KBM-7 (cell line): Measurements from ENCODE around the gene PRX.
"Not testable (repeated sequence)": the region's sequence is repeated elsewhere in the genome, so short reads cannot be mapped to it uniquely, and the experiment has no call there.

ENCODE experiments used
- DNase-seq: peaks from one replicate; pipeline ENCODE4 v3.0.0-alpha.2; 2015
- in situ Hi-C: fragments of 300-500 bp; cut with MboI; formaldehyde crosslinking; loops from 2 replicates; pipeline ENCODE4 v1.14.3; 2020; ENCODE audit warnings: low sequenced_read_pairs, low pct_unique_long_range_greater_than_20kb, mixed read lengths

PRX gene

DNA sequence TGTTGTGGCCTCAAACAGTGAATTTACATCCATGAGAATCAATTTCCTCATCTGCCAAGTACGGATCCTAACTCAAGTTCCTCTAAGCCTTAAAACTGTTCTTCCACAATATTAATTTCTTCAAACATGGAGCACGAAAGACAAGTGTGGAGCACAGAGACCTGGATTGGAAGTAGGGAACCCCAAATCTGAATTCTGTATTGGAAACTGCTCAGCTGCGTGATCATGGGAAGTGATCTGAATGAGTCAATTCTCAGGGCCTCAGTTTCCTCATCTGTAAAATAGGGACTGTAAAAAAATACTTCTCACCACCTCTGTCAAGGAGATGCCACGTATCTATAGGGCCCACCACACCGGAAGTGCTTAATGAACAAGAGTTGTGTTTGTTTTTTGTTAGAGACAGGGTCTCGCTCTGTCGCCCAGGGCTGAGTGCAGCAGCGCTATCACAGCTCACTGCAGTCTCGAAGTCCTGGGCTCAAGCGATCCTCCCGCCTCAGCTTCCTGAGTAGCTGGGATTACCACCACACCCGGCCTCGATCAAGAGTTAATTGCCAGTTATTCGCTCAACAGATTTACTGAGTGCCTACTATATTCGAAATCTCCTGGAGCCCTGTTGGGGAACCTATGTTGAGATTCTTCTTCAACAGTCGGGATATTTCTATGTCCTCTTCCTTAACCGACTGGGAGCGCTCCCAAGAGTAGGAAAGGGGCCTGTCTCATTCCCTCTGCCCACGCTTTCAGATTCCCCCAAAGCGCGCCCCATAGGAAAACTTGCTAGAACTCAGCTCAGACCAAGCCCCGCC, 29.4 kb upstream of the PRX start:
- no peak for DNase-seq
- in situ Hi-C loops: no loop called here

DNA sequence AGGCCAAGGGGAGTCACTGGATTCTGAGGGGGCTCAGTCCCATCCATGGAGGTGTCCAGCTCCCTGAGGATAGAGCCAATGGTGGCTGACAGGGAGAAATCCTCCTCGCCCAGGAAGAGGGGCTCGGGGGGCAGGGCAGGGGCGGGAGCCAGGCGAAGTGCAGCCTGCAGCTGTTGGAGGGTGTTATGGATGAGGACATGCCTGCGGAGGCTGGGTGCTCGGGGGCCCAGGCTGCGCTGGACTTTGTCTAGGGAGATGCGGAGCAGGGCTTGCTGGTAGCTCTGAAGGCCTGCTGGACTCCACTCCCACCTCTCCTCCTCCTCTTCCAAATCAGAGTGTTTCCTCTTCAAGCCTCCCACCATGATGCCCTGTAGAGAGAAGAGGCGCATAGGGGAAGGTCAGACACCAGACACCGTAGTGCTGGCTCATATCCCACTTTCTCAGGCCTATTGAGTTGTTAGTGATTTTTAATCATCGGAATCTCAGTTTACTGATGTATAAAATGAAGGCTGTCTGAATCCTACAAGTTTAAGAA, 28.6 kb upstream of the PRX start:
- DNase-seq: no peak
- in situ Hi-C loops: no loop called here

DNA sequence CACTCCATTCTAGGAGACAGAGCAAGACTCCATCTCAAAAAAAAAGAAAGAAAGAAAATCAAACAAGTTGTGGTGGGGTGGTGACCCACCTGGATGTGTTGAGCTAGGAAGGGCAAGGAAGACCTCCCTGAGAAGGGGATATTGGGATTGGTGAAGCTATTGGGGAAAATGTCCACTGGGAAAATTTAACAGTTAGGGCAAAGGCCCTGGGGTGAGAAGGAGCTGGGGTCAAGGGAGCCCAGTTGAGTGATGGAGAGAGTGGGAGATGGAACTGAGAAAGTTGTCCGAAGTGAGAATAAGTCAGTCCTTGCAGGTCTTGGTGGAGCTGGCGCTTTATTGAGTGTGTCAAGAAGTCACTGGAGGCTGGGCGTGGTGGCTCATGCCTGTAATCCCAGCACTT, 25.1 kb upstream of the PRX start:
- DNase-seq: no peak
- in situ Hi-C loops: no loop called here

DNA sequence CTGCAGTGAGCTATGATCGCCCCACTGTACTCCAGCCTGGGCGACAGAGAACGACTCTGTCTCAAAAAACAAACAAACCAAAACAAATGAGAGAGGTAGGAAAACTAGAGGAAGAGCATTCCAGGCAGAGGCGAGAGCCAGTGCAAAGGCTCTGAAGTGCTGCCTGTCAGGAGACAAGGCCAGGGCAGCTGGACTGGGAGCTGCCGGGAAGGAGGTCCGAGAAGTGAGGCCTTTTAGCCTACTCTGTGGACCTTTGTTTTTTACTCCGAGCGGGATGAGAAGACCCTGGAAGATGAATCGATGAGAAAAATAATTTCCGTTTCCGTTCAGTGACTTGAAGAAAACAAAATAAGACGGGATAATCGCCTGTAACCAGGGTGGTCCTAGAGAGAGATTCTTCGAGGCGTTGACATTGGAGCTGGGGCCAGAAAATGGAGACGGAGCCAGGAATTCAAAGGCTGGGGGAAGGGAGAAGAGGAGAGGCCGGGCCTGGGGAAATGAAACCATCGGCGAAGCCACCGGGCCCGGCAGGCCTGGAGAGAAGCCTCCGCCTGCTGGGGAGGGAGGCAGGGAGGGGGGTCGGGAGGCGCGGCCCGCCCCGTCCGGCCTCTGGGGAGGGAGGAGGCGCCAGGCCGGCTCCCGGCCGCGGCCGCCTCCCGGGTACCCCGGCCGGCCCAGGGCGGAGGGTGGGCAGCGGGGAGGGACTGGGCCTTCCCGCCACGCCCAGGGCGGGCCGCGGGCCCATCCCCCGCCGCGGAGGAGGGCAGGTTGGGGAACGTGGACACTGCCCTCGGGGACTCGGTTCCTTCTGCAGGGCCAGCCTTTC, 20.4 kb upstream of the PRX start:
- DNase-seq: peak; percentile 75

DNA sequence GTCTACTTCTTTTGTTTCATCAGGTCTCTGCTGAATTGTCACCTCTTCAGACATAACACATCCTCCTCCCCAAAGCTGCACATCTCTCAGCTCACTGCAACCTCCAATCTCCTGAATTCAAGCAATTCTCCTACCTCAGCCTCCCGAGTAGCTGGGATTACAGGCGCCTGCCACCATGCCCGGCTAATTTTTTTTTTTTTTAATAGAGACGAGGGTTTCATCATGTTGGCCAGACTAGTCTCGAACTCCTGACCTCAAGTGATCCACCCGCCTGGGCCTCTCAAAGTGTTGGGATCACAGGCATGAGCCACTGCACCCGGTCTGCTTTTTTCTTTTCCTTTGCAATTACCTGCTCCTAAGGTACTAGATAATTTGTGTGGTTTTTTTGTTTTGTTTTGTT, 19.6 kb upstream of the PRX start:
- DNase-seq, in situ Hi-C loops: not testable (repeated sequence)

More for the DNA sequence above, 20.4 kb upstream of the PRX start:
- in situ Hi-C loops: no loop called here

DNA sequence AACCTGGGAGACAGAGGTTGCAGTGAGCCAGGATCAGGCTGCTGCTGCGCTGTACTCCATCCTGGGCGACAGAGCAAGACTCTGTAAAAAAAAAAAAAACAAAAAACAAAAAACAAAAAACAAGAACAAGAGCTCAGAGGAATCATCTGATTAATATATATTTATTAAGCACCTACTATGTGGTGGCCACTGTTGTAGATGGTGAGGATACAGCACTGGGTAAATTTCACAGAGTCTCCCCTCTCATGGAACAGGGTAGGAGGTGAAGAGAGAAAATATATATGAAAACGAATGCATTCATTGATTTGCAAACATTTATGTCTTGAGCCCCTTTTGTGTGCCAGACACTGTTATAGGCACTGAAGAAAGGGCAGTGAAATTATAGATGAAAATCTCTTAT, 18.5 kb upstream of the PRX start:
- DNase-seq: no peak
- in situ Hi-C loops: no loop called here

DNA sequence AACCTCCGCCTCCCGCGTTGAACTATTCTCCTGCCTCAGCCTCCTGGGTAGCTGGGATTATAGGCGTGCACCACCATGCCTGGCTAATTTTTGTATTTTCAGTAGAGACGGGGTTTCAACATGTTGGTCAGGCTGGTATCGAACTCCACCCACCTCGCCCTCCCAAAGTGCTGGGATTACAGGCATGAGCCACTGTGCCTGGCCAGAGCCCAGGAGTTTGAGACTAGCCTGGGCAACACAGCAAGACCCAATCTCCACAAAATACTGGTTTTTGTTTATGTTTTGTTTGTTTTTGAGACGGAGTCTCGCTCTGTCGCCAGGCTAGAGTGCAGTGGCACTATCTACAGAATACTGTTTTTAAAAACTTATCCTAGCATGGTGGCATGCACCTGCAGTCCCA, 17.1 kb upstream of the PRX start:
- DNase-seq, in situ Hi-C loops: not testable (repeated sequence)

DNA sequence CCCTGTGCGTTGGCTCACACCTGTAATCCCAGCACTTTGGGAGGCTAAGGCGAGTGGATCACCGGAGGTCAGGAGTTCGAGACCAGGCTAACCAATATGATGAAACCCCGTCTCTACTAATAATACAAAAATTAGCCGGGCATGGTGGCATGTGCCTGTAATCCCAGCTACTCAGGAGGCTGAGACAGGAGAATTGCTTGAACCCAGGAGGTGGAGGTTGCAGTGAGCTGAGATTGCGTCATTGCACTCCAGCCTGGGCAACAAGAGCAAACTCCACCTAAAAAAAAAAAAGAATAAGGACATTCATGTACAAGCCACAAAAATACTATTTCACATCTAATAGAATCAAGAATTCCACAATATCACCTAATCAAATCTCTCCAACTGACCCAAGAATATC, 15.0 kb upstream of the PRX start:
- DNase-seq, in situ Hi-C loops: not testable (repeated sequence)

DNA sequence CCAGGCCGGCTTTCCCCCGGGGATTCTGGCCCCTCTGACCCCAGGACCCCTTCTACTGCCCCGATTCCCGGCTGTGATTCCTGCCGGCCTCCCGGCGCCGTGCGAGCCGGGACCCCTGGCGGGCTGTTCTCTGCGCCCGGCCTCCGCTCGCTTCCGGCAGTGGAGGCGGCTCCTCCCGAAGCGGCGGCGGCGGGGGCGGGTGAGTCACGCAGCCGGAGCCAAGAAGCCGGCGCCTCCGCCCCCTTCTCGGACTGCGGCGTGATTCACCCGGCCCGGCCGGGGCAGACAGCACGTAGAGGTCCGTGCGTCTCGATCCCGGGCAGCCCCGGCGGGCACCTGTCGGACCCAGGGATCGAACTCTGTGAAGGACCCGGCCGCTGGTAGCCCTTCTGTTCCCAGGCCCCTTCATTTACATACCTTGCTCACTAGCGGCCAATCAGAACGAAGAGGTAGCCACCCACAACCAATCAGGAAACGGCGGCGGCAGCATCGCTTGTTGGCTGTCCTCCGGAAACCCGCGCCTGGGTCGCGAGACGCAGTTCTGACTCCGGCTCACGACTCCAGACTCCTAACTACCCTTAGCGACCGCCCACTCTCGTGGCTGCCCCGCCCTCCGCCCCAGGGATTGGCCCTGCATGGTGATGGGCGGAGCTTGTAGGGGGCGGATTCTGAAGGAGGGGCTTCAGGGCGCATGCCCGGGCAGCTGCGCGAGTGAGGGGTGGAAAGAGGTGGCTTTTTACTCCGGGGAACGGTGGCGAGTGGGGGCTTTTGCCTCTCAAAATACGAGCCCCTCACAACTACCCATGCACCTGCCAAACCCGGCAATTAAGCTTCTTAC, 12.5 kb upstream of the PRX start, which contains the start of gene SERTAD1:
Gene SERTAD1 (minus strand): TSS at position 543 of the 838 bp plus-strand sequence. CDS start 2,446 bp downstream, outside the sequence.
- DNase-seq: peak; percentile 99
- in situ Hi-C loops: no loop called here

DNA sequence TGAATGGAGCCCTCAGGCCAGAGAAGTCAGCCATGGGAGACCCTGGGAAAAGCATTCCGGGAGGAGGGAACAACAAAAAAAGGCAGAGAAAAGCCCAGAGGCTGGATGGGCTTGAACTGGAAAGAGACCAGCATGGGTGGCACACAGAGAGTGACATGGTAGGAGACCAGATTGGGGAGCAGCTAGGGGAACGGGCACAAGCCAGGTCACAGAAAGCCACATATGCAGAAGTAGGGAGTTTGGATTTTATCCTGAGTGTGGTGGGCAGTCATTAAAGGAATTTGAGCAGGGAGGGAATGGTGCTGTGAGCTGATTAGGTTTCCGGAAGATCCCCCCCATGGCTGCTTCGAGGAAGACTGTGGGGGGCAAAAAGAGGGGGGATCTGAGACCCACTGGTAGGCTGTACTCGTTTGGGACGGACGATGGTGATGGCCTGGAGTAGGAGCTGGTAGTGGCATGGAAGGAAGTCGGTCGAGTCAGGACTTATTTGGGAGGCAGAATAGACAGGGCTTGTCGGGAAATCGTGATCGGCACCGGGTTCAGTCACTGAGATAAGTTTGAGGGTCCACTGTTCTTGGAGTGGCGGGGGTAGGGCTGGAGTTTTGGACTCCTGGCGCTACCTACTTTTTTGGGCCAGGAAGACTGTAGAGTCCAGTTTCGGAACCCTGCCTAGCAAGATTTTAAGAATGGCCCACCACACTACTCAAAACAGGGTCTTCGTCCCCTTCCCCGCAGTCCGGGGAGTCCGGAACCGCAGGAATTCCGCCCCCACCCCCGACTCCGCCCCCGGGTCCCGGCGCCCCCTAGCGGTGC, 11.7 kb upstream of the PRX start:
- no peak for DNase-seq
- in situ Hi-C loops: no loop called here

DNA sequence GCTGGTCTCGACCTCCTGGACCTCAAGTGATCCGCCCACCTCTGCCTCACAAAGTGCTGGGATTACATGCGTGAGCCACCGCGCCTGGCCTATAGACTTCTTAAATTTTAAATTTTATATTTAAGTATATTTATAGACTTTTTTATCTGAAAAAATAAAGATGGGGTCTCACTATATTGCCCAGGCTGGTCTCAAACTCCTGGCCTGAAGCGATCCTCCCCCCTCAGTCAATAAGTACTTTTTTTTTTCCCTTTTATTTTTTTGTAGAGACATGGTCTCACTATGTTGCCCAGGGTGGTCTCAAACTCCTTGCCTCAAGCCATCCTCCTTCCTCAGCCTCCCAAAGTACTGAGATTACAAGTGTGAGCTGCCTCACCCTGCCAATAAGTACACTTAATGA, 10.8 kb upstream of the PRX start:
- in situ Hi-C loops: no loop called here
- DNase-seq: no peak

DNA sequence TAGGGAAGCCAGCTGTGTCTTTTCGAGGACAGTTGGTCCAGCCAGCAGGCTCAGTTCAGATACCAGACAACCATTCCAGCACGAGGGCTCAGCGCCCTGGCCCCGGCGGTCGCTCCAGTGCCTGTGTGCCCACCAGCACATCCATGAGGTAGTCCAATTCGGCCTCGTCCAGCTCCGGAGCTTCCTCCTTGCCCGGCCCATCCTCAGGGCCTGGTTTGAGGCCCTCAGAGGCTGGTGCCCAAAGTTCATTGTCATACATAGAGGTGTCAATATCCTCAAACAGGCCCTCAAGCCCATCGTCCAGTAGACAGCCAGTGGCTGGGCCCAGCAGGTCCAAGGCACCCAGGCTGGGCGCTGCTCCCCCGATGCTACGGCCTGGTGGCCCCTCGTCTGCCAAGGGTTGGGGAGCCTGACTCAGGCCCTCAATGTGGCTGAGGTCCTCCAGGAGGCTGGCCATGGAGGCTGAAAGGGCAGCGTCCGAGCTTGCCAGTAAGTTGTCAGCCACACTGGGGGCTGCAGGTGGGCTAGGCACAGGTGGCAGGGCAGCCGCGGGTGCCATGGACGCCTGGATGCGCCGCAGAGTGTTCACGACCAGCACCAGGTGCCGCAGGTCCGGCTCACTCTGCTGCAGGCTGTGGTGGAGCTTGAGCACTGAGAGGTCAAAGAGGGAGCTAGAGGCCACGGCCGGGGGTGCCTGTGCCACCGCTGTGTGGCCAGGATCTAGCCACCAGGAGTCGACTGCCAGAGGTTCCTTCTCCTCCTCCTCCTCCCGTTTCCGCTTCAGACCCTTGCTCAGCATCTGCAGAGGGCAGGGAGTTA, 9.8 kb upstream of the PRX start:
- in situ Hi-C loops: no loop called here
- DNase-seq: no peak

DNA sequence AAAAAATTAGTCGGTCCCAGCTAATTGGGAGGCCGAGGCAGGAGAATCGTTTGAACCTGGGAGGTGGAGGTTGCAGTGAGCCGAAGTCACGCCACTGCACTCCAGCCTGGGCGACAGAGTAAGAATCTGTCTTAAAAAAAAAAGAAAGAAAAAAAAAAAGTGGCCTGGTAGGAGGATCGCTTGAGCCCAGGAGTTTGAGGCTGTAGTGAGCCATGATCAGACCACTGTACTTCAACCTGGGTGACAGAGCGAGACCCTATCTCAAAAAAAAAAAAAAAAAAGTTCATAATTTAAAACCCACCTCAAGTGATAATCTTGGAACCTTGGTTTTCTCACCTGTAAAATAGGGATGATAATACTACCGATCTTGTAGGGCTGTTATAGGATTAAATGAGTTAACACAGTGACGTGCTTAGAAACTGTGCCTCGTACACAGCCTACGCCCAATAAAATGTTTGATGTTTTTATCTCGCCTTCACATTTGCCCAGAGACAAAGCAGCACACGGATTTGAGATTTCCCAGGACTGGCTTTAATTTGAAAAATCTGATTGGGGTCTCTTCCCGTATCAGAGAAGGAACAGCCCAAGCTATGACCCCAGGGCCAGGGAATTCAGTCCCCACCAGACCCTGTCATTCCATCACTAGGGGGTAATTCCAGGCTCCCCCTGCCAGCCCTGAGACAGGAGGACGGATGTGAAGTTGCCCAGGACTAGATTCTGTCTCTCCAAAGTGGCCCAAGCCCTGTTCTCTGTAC, 9.0 kb upstream of the PRX start:
- no peak for DNase-seq
- in situ Hi-C loops: no loop called here

DNA sequence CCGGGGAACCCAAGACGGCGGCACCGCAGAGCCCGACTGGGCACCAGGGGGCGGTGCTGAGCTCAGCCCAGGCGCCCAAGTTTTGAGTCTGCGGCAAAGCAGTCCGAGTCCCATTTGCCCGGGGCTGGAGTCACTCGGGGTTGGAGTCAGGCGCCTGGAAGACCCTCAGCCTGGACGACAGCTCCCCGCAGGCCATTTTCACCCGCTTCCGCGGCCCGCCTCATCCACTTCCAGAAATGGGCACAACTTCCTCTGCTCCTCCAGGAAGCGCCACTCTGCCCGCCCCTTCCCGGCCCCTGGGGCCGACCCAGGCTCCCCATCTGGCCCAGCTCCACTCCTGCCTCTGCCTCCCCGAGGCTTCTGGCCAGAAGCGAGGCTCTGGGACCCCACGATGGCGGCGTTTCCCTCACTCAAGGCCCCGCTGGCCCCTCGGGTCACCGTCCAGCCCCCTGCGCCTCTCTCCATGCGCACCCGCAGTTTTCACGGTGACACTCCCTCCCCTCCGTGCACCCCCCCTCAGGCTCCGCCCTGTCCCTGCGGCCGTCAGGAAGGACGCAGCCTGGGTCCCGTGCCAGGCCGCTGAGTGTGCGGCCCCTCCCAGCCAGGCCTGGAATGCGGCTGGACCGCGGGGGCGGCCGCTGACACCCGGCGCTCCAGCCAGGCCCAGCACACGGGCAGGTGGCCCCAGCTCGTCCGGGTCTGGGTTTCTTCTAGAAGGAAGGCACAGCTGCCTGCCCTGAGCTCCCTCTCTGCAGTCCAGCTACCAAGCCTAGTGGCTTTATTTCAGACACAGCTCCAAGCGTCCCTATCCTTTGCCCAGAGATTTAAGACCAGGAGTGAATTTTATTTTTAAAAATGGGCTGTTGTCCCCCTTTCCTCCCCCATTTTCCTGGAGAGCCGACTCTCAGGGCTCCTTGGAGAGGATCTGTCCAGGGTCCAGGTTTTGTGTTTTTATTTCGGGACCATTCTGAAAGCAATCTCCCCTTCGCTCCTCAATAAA, 7.9 kb upstream of the PRX start:
- in situ Hi-C loops: no loop called here
- peak; percentile 90 for DNase-seq

DNA sequence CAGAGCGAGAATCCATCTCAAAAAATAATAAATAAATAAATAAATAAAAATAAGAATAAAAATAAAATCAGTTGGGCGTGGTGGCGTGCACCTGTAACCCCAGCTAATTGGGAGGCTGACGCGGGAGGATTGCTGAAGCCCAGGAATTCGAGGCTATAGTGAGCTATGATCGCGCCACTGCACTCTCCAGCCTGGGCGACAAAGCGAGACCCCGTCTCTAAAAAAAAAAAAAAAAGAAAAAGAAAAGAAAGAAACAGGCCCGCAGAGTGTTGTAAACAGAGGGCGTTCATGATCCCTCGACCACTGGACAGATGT, 7.2 kb upstream of the PRX start:
- in situ Hi-C loops: no loop called here
- no peak for DNase-seq

DNA sequence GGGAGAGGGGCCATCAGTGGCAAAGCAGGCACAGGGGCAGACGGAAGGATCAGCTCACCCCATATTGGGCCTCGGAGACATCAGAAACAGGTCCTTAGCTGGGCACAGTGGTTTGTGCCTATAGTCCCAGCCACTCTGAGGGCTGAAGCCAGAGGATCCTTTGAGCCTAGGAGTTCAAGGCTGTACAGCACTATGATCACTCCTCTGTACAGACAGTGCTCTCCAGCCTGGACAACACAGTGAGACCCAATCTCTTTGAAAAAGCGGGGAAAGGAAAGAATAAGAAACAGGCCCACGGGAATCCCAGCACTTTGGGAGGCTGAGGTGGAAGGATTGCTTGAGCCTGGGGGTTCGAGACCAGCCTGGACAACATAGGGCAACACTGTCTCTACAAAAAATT, 6.6 kb upstream of the PRX start:
- in situ Hi-C loops: no loop called here
- no peak for DNase-seq
